ENCODE data around the gene ZNF362. TPM values are rescaled to one million over a fixed set of nuclear protein-coding genes. Genes with fewer than 3 reads are reported as not detected.

The ZNF362 gene
- total and polyA plus RNA-seq, 10 of the 15 experiments (the other 5 are each of a cell fraction or from before 2014, with no cell fraction given), result 0.74 to 22.8 (median 7.4) TPM

DNA sequence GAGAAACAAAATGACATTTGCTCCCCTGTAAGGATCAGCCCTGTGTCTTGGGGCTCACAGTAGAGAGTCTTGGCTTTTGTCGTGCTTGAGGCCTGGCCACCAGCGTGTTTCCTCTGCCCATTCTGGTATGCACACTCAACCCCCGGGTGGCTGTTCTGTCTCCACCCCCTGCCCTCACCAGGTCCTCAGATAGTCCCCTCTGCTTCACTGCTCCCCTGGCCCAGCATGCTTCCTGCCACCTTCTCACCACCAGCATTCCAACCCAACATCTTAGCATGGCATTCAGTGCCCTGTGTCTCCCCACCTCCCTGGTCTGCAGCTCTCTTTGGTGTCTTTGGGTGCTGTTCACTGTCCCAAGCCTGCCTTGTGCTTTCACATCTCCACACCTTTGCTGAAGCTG lies 16.2 kb downstream of the ZNF362 start:
- FAIRE-seq, result no peak
- no TSS peak for BruUV-seq (replicated peaks)
- ChIA-PET CTCF (interaction anchor here (1.5 kb wide), 1 partner anchor 23 kb away, joined by 10 read pairs; no protein-coding TSS in a partner anchor), RAD21 (ENCODE audit: unreplicated experiment) (no interaction called here), SMC1A (ENCODE audit: uncharacterized antibody, unreplicated experiment) (no interaction called here), POLR2A (no interaction called here)
- no peak overlapping the region for H3K4me2 ChIP-seq (ENCODE audit: control insufficient read depth, insufficient read depth)
- peaks cover 6% of the 10 kb centered on the region for H3K4me1 ChIP-seq (ENCODE audit: control insufficient read depth, insufficient read depth, low read length)
- in situ Hi-C loops (cut with MboI), result no loop called here
- H3K27me3 ChIP-seq (replicated peaks in 1 of 2; ENCODE audit: control insufficient read depth in 2 of 2, insufficient read depth in 2 of 2, low read length in 1 of 2), result no peaks in the 10 kb centered on the region
- H2AFZ ChIP-seq (ENCODE audit: control insufficient read depth, low read depth, low read length), result no peak overlapping the region
- H3K79me2 ChIP-seq (ENCODE audit: control insufficient read depth, insufficient read depth, low read length), result no peaks in the 10 kb centered on the region
- intact Hi-C loops (cut with micrococcal nuclease; ENCODE audit: unreplicated experiment), result no loop called here
- H4K20me1 ChIP-seq (ENCODE audit: control insufficient read depth, insufficient read depth), result no peaks in the 10 kb centered on the region
- H3K36me3 ChIP-seq (ENCODE audit: control insufficient read depth in 2 of 2, insufficient read depth in 2 of 2, low read length in 1 of 2), result no peaks in the 10 kb centered on the region; a peak in 2 of 4 replicates
- ATAC-seq, result no peak
- 44% methylated on average over 3 of the region's 3 CpGs for WGBS (ENCODE audit: insufficient coverage, insufficient replicate concordance, low lambda C conversion rate, missing lambda C conversion rate)
- H3K9ac ChIP-seq (ENCODE audit: control insufficient read depth, insufficient read depth, low read length), result no peak overlapping the region
- no peak overlapping the region for H3K27ac ChIP-seq (ENCODE audit: control insufficient read depth, insufficient read depth)
- H3K9me3 ChIP-seq (replicated peaks; ENCODE audit: control insufficient read depth, insufficient read depth, low read length), result no peaks in the 10 kb centered on the region
- H3K4me3 ChIP-seq, result no peak overlapping the region
- DNase-seq (ENCODE audit: low read depth, low spot score), result no peak
- TF ChIP-seq IKZF1 (conservative IDR thresholded peaks at IDR 0.05) (no peak), BCL11A (IDR thresholded peaks at IDR 0.05; ENCODE audit: low read depth, low read length) (no peak), MXI1 (IDR thresholded peaks at IDR 0.05; ENCODE audit: low read depth, low read length) (no peak), SREBF2 (IDR thresholded peaks at IDR 0.05; ENCODE audit: low read length) (no peak), ZNF217 (IDR thresholded peaks at IDR 0.05) (no peak), JUND (IDR thresholded peaks at IDR 0.05; ENCODE audit: low read depth, low read length) (no peak), MEF2A (IDR thresholded peaks at IDR 0.05; ENCODE audit: insufficient read depth, low read depth, low read length) (no peak), MTA2 (IDR thresholded peaks at IDR 0.05; ENCODE audit: low read depth) (no peak), SUPT20H (IDR thresholded peaks at IDR 0.05; ENCODE audit: borderline replicate concordance, control insufficient read depth, low read depth, low read length) (no peak), MTA3 (IDR thresholded peaks at IDR 0.05; ENCODE audit: borderline replicate concordance, low read length) (no peak), NFYA (IDR thresholded peaks at IDR 0.05; ENCODE audit: borderline replicate concordance, low read depth, low read length) (no peak), NR2C1 (IDR thresholded peaks at IDR 0.05) (no peak)
- TF ChIP-seq, protein P1, sequence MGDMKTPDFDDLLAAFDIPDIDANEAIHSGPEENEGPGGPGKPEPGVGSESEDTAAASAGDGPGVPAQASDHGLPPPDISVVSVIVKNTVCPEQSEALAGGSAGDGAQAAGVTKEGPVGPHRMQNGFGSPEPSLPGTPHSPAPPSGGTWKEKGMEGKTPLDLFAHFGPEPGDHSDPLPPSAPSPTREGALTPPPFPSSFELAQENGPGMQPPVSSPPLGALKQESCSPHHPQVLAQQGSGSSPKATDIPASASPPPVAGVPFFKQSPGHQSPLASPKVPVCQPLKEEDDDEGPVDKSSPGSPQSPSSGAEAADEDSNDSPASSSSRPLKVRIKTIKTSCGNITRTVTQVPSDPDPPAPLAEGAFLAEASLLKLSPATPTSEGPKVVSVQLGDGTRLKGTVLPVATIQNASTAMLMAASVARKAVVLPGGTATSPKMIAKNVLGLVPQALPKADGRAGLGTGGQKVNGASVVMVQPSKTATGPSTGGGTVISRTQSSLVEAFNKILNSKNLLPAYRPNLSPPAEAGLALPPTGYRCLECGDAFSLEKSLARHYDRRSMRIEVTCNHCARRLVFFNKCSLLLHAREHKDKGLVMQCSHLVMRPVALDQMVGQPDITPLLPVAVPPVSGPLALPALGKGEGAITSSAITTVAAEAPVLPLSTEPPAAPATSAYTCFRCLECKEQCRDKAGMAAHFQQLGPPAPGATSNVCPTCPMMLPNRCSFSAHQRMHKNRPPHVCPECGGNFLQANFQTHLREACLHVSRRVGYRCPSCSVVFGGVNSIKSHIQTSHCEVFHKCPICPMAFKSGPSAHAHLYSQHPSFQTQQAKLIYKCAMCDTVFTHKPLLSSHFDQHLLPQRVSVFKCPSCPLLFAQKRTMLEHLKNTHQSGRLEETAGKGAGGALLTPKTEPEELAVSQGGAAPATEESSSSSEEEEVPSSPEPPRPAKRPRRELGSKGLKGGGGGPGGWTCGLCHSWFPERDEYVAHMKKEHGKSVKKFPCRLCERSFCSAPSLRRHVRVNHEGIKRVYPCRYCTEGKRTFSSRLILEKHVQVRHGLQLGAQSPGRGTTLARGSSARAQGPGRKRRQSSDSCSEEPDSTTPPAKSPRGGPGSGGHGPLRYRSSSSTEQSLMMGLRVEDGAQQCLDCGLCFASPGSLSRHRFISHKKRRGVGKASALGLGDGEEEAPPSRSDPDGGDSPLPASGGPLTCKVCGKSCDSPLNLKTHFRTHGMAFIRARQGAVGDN (IDR thresholded peaks at IDR 0.05), result no peak
- TF ChIP-seq, protein P2, sequence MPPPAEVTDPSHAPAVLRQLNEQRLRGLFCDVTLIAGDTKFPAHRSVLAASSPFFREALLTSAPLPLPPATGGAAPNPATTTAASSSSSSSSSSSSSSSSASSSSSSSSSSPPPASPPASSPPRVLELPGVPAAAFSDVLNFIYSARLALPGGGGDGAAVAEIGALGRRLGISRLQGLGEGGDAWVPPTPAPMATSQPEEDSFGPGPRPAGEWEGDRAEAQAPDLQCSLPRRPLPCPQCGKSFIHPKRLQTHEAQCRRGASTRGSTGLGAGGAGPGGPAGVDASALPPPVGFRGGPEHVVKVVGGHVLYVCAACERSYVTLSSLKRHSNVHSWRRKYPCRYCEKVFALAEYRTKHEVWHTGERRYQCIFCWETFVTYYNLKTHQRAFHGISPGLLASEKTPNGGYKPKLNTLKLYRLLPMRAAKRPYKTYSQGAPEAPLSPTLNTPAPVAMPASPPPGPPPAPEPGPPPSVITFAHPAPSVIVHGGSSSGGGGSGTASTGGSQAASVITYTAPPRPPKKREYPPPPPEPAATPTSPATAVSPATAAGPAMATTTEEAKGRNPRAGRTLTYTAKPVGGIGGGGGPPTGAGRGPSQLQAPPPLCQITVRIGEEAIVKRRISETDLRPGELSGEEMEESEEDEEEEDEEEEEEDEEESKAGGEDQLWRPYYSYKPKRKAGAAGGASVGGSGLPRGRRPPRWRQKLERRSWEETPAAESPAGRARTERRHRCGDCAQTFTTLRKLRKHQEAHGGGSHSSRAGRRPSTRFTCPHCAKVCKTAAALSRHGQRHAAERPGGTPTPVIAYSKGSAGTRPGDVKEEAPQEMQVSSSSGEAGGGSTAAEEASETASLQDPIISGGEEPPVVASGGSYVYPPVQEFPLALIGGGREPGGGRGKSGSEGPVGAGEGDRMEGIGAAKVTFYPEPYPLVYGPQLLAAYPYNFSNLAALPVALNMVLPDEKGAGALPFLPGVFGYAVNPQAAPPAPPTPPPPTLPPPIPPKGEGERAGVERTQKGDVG (CRISPR knock-in tag; IDR thresholded peaks at IDR 0.05), result no peak
- TF ChIP-seq, protein P3, sequence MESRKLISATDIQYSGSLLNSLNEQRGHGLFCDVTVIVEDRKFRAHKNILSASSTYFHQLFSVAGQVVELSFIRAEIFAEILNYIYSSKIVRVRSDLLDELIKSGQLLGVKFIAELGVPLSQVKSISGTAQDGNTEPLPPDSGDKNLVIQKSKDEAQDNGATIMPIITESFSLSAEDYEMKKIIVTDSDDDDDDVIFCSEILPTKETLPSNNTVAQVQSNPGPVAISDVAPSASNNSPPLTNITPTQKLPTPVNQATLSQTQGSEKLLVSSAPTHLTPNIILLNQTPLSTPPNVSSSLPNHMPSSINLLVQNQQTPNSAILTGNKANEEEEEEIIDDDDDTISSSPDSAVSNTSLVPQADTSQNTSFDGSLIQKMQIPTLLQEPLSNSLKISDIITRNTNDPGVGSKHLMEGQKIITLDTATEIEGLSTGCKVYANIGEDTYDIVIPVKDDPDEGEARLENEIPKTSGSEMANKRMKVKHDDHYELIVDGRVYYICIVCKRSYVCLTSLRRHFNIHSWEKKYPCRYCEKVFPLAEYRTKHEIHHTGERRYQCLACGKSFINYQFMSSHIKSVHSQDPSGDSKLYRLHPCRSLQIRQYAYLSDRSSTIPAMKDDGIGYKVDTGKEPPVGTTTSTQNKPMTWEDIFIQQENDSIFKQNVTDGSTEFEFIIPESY (IDR thresholded peaks at IDR 0.05), result no peak
- TF ChIP-seq, protein P4, sequence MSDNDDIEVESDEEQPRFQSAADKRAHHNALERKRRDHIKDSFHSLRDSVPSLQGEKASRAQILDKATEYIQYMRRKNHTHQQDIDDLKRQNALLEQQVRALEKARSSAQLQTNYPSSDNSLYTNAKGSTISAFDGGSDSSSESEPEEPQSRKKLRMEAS (IDR thresholded peaks at IDR 0.05; ENCODE audit: low read depth, low read length), result no peak

Data from GM12878 (cell line).